Measurements from ENCODE around the gene NIM1K.
"Not testable (repeated sequence)": the region's sequence is repeated elsewhere in the genome, so short reads cannot be mapped to it uniquely, and the experiment has no call there.

NIM1K gene

DNA sequence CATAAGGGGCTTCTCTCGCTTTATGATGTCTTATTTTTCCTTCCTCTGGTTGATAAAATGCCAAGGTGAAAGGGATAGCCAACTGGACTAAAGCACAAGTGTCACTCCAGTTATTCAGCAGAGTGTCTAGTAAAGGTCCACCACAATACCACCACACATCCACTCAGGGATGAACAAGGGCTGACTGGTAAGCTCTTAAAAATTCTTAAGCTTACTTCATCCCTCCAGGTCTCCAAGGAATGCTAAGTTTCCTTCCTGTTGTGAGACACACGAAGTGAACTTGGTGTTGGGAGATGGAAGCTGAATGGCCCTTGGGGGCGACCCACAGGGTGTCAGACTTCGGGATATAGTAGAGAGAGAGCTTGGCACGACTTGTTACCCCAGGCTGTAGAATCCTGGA lies 124.4 kb downstream of the NIM1K start:
- no peak for DNase-seq

DNA sequence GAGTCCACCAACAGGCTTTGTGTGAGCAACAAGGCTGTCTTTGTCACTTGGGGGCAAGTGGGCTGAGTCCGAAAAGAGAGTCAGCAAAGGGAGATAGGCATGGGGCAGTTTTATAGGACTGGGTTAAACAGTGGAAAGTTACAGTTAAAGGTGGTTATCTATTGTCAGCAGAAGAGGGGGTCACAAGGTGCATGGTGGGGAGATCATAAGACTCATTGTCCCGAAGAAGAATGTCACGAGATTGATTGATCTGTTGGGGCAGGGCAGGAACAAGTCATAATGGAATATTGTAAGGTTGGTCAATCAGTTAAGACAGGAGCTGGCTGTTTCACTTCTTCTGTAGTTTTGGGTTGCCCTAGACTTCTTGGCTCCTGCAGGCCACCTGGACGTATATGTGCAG lies 128.8 kb downstream of the NIM1K start:
- no peak for DNase-seq

DNA sequence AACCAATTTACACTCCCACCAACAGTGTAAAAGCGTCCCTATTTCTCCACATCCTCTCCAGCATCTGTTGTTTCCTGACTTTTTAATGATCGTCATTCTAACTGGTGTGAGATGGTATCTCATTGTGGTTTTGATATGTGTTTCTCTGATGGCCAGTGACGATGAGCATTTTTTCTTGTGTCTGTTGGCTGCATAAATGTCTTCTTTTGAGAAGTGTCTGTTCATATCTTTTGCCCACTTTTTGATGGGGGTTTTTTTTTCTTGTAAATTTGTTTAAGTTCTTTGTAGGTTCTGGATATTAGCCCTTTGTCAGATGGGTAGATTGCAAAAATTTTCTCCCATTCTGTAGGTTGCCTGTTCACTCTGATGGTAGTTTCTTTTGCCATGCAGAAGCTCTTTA lies 131.5 kb downstream of the NIM1K start:
- DNase-seq = not testable (repeated sequence)

DNA sequence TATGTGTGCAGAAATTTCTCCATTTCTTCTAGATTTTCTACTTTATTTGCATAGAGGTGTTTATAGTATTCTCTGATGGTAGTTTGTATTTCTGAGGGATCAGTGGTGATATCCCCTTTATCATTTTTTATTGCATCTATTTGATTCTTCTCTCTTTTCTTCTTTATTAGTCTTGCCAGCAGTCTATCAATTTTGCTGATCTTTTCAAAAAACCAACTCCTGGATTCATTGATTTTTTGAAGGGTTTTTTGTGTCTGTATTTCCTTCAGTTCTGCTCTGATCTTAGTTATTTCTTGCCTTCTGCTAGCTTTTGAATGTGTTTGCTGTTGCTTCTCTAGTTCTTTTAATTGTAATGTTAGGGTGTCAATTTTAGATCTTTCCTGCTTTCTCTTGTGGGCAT lies 133.6 kb downstream of the NIM1K start:
- DNase-seq = not testable (repeated sequence)

Measured in NCI-H146 (cell line).